NCI-H226 (cell line): ENCODE measurements around the gene UBR7.
"Not testable (repeated sequence)": the region's sequence is repeated elsewhere in the genome, so short reads cannot be mapped to it uniquely, and the experiment has no call there.

Experiments
- DNase-seq: peaks from one replicate; pipeline ENCODE4 v3.0.0-alpha.2; 2015

Gene UBR7

DNA sequence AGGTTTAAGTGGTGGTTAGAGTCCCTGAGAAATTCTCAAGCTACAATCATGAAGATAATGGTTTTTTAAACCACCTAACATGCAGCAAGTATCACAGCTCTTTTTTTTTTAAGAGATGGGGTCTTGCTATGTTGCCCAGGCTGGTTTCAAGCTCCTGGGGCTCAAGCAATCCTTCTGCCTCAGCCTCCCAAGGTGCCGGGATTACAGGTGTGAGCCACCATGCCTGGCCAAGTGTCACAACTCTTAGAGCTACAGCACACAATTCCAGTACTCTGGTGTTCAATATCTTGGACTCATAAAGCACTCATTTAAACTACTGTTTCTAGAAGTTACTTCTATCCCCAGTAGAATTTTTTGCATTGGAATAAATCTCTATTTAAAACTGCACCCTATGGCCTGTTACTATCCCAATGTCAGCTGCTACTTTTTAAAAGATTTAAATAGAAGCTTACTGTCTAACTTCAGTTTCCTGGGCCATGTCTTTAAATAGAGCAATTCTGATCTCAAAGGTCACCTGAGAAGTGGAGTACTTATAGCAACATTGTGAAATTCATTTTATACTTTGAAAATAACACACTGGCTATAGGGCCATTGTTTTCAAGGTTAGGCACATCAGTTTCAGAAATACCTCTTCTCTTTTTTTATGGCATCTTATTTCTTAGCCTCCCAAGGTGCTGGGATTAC, 11.6 kb upstream of the UBR7 start:
- no peak for DNase-seq

DNA sequence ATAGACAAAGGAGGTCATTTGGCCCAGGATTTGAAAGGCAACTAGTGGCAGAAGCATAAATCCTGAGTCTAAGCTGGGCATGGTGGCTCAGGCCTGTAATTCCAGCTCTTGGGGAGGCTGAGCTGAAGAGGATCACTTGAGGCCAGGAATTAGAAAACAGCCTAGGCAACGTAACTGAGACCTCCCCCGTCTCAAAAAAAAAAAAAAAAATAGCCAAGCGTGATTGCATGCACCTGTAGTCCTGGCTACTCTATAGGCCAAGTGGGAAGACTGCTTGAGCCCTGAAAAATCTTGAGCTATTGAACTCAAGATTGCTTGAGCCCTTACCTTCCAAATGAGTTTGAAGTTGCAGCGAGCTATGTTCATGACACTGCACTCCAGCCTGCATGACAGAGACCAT, 8.0 kb upstream of the UBR7 start:
- no peak for DNase-seq

DNA sequence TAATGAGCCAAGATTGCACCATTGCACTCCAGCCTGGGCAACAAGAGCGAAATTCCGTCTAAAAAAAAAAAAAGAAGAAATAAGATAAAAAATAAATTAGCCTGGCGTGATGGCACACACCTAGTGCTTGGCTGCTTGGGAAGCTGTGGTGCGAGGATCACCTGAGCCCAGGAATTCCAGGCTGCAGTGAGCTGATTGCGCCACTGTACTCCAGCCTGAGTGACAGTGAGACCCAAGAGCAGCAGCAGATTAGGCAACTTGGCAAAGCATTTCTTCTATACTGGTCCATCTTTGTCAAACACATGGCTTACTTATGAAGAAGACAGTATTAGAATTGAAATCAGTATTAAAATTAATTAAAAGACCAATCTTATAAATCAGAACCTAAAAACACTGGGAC, 6.5 kb upstream of the UBR7 start:
- DNase-seq = no peak

DNA sequence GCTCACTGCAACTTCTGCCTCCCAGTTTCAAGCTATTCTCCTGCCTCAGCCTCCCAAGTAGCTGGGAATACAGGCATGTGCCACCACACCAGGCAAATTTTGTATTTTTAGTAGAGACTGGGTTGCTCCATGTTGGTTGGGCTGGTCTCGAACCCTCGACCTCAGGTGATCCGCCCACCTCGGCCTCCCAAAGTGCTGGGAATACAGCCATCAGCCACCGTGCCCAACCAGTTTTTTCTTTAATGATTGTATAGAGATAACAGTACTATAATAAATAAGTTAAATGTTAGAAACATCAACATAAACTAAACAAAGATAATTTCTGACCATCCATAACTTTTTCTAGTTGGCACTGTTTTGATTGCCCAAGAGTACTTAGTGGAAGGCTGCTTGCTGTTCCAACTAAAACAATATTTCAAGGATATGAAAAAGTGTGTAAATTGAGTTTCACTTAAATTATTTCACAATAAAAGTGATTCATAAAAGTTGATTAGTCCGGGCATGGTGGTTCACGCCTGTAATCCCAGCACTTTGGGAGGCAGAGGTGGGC, 5.8 kb upstream of the UBR7 start:
- DNase-seq = no peak

DNA sequence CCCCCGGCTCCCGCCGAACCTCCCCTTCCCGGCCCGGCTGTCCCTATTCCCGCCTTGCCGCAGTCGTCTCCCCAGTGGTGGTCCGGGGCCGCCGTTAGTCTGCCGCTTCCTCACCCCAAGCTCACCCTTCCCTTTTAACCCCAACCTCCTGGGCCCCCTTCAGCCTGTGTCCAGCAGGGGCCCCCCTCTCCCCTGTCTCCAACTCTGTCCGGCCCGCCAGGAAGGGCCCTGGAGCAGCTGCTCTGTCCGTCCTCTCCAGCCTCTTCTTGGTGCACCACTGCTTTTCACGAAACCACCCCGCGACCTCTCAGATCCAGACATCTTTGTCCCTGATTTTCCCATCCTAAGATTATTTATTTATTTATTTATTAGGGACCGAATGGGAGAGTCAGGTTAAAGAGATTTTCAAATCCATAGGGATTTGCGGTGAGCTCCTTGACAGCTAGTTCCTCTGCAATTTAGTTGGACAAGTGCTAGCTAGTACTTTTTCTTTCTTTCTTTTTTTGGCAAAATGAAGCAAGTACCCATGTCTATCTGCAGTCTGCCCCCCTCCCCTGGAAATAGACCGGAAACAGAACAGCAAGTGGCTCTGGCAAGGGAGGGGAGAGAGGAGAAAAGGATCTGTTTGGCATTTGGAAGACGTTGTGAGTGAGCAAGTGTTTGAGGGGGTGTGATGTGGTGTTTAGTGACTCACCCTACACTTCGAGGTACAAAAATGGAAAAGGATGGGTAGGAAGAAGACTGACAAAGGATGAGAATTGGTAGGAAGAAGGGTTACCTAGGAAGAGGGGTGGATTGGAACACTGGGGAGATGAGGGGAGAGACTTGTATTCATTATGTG, 632 bp downstream of the UBR7 start:
- DNase-seq = peak; percentile 32

DNA sequence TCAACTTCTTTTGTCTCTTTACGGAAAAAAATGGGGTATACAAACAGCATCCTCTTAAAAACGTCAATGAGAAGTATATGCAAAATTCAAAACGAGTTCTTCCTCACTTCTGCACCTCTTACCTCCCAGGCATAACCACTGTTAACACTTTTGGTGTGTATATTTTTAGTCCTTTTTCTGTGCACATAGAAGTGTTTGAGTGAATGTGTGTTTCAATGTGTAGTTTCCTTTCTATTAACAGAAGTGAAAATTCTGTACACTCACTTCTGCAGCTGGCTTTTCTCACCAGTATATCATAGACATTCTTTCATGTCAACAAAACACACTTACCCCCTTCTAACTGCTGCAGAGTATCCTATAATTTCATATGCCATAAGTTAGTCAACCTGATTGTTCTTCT, 5.4 kb downstream of the UBR7 start:
- DNase-seq = no peak

DNA sequence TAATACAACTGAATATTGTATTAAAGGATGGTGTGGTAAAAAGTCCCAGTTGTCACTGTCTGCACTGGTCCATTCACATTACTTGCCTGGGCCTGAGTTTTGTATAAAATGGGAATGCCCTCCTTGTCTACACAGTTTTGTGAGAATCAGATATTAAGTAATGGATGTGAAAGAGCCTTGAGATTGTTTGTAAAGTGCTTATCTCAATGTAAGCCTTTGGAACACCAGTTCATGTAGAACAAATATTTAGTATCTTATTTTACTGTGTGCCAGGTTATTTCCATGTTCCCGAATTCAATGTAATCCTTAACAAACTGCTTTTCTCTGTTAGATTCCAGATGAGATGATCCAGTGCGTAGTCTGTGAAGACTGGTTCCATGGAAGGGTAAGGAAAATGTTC, 7.5 kb downstream of the UBR7 start:
- DNase-seq = no peak

DNA sequence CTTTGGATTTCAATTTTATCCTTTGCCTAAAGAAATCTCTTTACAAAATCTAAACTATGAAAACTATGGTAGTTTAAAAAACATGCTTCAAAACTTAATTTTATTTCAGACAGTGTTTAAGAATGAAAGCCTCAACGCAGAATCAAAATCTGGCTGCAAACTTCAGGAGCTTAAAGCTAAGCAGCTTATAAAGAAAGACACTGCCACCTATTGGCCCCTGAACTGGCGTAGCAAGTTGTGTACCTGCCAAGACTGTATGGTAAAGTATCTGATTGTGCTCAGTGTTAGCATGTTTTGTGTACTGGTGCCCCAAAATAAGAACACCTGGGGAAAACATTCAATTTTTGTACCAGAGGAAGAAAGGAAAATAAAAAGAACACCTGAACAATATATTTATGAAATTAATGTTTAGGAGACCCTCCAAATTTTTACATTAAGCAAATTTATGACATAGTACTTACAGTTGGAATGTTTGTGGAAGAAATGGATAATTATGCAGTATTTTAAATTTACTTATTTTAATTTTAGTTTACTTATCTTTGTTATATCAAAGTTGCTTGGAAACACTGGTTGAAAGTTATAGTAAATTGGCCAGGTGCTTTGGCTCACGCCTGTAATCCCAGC, 12.2 kb downstream of the UBR7 start:
- peak; percentile 15 for DNase-seq

DNA sequence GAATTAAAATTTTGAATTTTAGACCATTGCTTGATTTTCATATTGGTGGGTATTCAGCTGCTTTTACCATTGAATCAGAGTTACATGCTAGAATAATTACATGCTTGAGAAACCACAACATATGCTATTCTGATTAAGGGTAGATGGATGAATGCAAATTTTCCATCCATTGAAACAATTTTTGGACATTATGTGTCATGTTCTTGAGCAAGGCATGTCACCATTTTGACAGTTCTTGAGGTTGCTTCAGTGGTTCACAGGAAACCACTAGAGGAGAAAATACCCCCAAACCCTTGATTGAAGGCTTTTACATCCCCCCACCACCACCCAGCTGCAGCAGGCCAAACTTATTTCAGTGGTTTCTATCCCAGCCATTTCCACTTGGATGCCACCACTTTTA, 13.5 kb downstream of the UBR7 start:
- no peak for DNase-seq

DNA sequence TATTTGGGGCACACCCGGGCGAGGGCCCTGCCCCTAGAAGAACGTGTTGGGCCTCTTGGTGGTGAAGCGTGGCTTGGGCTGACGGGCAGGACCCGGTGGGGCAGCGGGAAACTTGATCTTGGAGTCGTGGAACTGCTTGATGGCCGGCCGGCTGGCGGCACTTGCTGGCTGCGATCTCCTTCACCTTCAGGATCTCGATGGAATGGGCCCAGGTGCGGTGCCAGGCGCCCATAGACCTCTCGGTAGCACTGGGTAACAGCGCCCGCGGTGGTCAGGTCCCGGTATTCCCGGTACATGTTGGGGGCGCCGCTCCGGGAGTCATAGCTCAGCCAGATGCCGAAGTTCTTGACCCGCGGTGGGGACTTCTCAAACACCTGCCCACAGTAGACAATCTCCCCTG, 16.5 kb downstream of the UBR7 start:
- DNase-seq = no peak

DNA sequence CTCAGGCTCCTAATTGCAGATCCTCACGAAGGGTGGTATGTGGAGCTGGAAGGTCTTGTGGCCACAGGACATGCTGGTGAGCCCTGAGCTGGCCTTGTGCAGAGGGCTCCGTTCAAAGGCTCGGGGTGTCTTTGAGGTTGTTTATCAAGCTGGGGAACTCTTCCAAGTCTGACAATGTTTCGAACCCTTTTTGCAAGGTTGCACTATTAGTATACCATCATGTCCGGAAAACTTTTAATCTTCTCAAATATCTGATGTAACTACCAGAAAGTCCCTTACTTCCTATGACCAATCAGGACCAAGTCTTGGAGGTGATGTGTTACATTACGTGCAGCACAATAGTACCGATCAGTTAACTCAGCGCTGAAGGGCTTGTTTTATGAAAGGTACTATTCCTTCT, 21.5 kb downstream of the UBR7 start:
- DNase-seq = no peak

DNA sequence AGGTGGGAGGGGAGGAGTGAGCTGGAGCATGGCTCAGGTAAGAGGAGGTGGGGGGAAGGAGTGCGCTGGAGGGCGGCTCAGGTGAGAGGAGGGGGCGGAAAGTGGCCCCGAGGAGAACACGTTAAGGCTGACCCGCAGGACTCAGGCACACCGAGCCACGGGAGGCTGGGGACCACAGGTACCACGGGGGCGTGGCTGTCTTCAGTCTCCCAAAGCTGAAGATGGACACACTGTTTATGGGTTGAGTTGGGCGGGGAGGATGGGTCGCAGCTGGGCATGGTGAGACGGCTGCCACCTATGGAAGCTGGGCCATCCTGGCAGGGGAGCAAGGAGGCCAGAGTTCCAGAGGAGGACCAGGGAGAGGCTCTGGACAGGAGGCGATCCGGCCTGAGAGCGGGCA, 23.5 kb downstream of the UBR7 start:
- no peak for DNase-seq

DNA sequence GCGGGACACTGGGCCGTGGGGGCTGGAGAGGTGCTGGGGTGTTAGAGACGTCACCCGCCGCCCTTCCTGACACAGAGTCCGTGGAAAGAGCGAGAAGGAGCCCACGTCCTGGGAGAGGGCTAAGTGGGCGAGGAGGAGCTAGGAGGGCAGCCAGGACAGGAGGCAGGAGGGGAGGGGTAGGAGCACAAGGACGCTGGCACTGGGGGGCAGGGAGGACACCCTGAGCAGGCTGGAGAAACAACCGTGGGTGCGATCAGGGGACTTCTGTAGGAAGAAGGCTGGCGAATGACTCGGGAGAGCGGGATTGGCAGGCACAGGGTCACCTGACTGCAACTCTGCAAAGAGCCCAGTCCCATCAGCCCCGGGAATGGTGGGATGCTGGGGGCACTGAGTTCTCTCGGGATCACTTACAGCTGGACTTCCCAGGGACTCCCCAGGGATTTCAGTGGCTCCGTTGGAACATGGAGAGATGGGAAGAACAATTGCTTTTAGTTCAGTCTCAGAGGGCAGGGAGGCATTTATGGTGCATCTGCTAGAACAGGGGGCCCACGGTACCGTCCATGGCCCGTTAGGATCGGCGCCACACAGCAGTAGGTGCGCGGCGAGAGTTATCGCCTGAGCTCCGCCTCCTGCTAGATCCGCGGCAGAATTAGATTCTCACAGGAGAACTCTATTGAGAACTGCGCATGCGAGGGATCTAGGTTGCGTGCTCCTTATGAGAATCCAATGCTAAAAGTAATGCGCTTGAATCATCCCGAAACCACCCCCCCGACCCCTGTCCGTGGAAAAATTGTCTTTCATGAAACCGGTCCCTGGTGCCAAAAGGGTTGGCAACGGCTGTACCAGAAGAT, 24.3 kb downstream of the UBR7 start:
- DNase-seq = no peak

DNA sequence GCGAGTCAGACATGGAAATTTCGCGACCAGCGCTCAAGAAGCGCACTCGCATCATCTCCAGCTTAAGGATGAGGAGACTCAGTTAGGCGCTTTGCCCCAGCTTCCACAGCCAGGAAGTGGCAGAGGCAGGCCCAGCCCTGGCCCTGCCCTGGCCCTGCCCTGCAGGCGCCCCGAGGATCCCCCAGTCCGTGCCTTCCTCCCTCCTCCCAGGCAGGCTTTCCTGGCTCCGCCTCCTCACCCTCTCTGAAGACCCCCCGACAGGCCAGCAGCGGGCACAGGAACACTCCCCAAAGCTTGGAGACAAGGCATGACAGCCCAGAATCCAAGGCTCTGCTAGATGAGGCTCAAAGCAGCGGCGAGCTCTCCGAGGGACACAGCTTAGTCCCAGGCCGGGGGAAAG, 25.1 kb downstream of the UBR7 start:
- DNase-seq = no peak

DNA sequence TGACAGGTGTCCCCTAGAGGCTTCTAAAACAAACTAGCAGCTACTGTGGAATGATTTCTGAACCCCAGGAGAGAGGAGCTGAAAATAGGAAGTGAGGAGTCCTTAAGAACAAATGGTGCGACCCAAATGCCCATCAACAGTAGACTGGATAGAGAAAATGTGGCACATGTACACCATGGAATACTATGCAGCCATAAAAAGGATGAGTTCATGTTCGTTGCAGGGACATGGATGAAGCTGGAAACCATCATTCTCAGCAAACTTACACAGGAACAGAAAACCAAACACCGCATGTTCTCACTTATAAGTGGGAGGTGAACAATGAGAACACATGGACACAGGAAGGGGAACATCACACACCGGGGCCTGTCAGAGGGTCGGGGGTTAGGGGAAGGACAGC, 26.0 kb downstream of the UBR7 start:
- DNase-seq = not testable (repeated sequence)

DNA sequence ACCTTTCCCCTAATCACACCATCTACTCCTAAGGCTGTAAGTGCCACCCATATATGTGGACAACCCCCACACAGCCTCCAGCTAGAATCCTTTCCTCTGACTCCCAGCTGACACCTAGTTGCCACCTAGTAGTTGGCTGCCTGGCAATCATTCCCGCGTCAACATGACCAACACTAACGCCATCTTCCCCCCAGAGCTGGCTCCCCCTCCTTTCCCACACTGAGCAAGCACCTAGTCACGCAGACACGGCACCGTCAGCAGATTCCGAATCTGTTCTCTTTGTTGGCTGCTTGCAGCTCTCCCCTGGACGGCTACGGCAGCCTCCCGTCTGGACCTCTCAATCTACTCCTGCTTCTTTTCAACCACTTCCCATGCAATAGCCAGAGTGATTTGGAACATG, 27.7 kb downstream of the UBR7 start:
- DNase-seq = peak; percentile 51

DNA sequence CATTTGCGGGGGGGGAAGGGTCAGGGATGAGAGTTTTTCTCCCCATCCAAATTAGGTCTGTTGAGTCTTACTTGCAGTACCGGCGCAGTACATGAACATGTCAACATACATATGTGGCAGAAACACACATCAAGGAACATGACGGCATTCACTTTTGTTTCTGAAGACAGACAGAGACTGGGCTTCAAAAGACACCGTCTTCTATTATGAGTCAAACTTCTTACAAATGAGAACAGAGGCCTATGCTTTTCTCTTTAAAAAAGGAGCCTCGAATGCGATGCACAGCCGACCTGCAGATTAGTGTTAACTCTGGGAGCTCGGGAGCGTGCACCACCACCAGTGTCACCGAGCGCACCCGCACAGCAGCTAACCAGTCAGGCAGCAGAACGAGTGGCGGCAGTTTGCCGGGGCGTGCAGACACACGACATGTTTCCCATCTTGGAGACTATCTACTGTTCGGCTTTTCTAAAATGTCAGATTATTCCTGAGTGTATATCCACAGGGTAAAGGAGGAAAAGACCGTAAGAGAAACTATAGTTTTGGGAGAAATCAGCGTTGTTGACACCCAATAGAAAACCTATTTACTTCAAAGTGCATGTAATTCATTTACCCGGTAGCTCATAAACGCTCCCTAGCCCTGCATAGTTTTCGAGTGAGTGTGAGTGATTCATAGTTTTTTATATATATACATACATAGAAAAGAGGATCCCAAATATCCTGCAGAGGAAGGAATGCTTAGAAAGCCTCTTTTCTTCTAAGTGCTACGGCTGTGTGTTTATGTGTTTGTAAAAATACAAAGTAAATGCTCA, 33.0 kb downstream of the UBR7 start:
- DNase-seq = peak; percentile 34

DNA sequence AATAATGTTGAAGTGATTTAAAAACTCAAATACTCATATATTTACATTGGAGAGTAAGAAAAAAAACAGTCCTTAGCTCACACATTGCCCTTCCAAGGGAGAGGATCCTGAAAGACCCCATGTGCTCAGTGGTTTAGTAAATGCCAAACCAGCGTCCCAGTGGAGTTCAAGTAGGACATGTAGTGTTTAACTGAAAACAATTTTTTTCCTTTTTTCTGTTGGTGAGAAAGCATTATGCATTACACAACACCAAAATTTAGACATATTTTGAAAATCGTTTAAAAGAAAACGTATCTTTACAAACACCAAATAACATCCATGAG, 33.6 kb downstream of the UBR7 start:
- no peak for DNase-seq

DNA sequence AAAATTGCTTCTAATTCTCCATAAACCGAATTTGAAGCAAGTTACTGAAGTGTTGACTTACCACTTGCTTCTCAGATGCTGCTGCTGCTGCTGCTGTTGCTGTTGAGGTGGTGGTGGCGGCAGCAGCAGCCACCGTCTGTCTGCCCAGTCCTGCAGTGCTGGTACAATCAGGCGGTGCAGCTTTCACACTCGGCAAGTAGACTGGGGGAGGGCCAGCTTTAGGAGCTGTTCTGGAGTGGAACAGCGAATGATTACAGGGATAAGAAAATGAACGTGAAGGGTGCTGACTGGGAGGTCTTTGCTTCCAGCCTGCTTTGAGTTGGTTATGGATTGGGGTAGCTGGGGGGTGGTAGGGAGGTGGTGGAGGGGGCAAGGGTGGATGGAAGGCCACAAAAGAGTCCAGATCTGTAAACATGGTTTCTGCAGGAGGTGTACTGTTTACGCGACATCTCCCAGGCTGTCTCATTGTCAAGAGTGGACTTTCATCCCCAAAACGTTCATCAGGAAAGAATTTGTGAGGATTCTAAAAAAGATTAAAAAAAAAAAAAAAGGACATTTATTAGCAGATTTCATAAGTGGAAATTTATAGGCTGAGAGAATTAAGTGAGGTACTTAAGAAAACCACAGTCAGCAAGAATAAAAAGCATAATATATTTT, 38.8 kb downstream of the UBR7 start:
- no peak for DNase-seq

DNA sequence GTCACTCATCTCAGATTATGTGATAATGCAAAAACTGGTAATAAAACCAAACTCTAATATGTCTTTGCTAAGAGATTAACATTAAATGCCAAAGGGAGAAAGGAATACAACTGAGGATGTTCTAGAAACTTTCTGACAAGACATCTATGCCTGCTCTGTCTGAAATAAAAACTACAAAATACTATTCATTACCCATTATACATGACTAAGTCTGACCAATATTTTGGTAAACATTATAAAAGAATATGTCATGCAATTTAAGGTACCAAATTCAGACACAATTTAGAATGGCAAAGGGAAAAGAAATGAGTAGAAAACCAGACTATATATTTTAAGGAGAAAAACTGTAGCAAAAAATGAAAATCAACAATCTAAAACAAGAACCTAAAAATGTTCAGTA, 39.5 kb downstream of the UBR7 start:
- no peak for DNase-seq

DNA sequence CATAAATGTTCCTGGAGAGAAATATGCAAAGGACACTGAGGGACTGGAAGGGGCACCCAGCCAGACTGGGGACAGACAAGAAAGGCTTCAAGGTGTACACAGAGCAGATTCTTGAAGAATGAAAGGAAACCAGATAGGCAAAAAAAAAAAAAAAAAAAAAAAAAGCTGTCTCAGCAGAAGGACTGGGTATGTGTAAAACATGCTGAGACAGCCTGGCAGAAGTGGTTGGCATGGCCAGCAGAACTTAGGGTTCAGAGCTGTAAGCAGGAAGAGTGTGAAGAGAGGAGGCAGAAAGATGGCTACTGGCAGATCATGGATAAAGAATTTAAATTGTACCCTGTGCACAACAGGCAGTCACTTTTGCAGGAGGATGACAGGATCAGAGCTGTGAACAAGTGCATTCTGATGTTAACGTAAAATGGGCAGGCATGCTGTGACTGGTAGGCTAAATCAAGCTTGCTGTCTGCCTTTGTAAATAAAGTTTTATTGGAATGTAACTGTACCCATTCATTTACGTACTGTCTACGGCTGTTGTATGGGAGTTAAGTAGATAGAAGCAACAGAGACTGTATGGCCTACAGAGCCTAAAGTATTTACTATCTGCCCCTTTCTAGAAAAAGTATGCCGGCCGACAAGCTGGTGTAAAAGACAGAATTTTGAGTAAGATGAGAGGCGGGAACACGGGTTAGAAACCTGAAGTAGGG, 42.2 kb downstream of the UBR7 start:
- DNase-seq = no peak
